PFSK-1 (cell line): ENCODE results near the gene SLC30A1.

ENCODE experiments used
- FOXP2 ChIP-seq: optimal IDR thresholded peaks from 2 replicates; pipeline ENCODE3; 2011; ENCODE audit warnings: borderline replicate concordance, control low read depth, inconsistent platforms; ENCODE audit not compliant: insufficient read depth; ENCODE audit errors: extremely low read length, extremely low read depth
- POLR2AphosphoS5 ChIP-seq: IDR thresholded peaks from 2 replicates; pipeline ENCODE4 v1.6.1; 2012; ENCODE audit warnings: low read depth, mild to moderate bottlenecking, control low read depth, low read length, moderate library complexity
- REST ChIP-seq, 2 experiments: IDR thresholded peaks; 2 replicates each; pipeline versions ENCODE4 v1.6.1 to v1.8.0; 2011 to 2012; ENCODE audit warnings: low read depth in 2 of 2, low read length in 2 of 2, control low read depth in 1 of 2, inconsistent platforms in 1 of 2, mild to moderate bottlenecking in 1 of 2, moderate library complexity in 1 of 2; ENCODE audit not compliant: insufficient read depth in 1 of 2
- SIN3A ChIP-seq: IDR thresholded peaks from 2 replicates; pipeline ENCODE4 v1.6.1; 2012; ENCODE audit warnings: mild to moderate bottlenecking, low read length, moderate library complexity, borderline replicate concordance; ENCODE audit not compliant: insufficient read depth
- TAF1 ChIP-seq: IDR thresholded peaks from 2 replicates; pipeline ENCODE4 v1.6.1; 2012; ENCODE audit warnings: low read length, control low read depth, borderline replicate concordance; ENCODE audit not compliant: insufficient read depth

Gene SLC30A1

DNA sequence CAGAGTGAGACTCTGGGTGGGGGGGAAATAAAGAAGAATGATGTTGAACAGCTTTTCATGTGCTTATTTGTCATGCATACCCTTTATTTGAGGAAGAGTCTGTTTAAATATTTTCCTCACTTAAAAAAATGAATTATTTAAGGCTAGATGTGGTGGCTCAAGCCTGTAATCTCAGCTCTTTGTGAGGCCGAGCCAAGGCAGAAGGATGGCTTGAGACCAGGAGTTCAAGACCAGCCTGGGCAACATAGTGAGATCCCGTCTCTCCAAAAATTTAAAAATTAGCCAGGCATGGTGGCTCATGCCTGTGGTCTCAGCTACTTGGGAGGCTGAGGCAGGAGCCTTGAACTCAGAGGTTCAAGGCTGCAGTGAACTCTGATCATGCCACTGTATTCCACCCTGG lies 25.4 kb downstream of the SLC30A1 start:
- no peak for TF ChIP-seq SIN3A

GRCh38 chr1:211551638-211552460 lies 27.1 kb downstream of the SLC30A1 start:
- TF ChIP-seq FOXP2 (no peak), SIN3A (no peak), TAF1 (no peak), POLR2AphosphoS5 (no peak), REST (IDR thresholded peaks at IDR 0.05; ENCODE audit: insufficient read depth in 1 of 2, low read depth in 2 of 2, low read length in 2 of 2) (no peak)

DNA sequence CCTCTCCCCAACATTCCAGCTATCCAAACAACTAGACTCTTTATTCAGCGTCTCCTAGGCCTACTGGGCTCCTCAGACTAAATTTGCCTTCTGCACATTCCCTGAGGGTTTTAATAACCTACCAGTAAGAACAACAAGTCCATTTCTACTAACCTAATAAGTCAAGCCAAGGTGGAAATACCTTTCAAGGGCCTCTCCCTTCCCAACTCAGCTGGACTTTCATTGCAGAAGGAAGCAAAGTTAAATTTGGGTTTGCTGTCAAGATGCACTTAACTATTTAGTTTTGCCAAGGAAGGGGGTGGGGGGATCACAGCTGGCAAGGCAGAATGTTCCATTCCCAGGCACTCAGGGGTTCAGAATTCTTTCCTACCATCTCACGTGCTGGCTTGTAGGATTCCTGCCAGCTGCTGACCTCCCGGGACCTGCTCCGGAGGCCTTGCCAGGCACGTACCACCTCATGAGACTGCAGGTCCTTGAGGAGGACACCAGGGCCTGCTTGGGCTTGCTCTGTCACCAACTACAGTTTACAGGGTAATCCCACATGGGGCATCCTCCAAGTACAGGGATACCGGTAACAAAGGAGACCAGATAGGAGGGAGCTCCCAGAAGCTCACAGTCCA lies 29.8 kb downstream of the SLC30A1 start:
- TF ChIP-seq TAF1: no peak
- no peak for TF ChIP-seq REST (IDR thresholded peaks at IDR 0.05; ENCODE audit: insufficient read depth in 1 of 2, low read depth in 2 of 2, low read length in 2 of 2)
- no peak for TF ChIP-seq SIN3A
- TF ChIP-seq POLR2AphosphoS5: no peak
- no peak for TF ChIP-seq FOXP2

DNA sequence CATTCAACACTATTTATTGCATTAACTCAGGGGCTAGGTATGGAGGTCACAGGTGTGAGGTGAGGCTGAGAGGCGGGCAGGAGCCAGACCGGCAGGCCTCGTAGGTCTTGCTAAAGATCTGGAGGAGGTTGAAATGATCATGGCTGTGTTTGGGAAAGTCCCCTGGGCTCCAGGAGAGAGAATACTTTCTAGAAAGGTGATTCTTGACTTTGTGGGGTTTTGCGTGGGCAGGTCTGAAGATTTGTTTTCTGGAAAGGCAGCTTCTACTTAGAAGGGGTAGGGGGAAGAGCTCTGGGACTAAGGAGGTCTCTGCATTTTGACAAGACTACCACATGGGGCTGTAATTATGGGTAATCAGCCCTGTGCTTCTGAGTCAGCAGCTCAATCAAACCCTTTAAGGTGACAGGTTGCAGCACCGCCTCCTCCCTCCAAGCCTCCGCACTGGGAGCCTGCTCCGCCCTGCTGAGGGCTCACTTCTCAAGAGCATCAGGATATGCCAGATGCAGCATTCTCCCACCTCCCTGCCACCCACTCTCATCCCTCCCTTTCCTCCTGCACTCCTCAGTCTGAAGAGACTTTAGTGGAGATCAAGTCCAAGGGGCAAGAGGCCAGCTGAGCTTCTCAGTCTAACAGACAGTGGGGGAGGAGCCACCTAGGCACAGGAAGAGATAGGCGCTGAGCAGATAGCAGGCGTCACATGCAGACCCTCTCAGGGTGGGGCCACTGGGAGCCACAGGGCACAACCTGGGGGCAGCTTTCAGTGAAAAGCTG lies 30.5 kb downstream of the SLC30A1 start:
- TF ChIP-seq SIN3A: no peak
- no peak for TF ChIP-seq POLR2AphosphoS5
- TF ChIP-seq TAF1: no peak
- no peak for TF ChIP-seq FOXP2
- no peak for TF ChIP-seq REST (IDR thresholded peaks at IDR 0.05; ENCODE audit: insufficient read depth in 1 of 2, low read depth in 2 of 2, low read length in 2 of 2)

DNA sequence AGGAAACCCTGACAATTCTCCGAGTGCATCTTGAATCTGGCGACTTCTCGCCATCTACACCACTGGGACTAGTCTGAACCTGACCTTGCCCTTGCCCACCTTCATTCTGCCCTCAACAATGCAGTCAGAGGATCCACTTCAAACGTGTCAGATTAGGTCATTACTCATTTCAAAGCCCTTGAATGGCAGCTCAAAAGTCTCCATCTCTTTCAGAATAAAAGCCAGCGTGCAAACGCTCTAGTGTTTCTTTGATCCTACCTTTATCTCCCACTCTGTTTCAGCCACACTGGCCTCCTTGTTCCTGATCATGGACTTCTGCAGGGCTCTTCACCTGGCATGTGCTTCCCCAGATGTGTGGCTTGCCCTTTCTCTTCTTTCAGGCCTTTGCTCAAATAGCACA lies 31.3 kb downstream of the SLC30A1 start:
- TF ChIP-seq TAF1: no peak
- TF ChIP-seq REST (IDR thresholded peaks at IDR 0.05; ENCODE audit: insufficient read depth in 1 of 2, low read depth in 2 of 2, low read length in 2 of 2): no peak
- no peak for TF ChIP-seq FOXP2
- TF ChIP-seq POLR2AphosphoS5: no peak
- no peak for TF ChIP-seq SIN3A
